Left ventricle myocardium inferior (tissue), 1 donor: ENCODE measurements around the gene SH3TC1. TPM values are rescaled to one million over a fixed set of nuclear protein-coding genes. Genes with fewer than 3 reads are reported as not detected.

Experiments used
- DNase-seq: peaks from one replicate; pipeline ENCODE4 v3.0.0-alpha.2; 2020
- H3K27ac ChIP-seq: fragments of 200-600 bp; replicated peaks from 2 replicates; pipeline ENCODE4 v1.8.0; 2021
- H3K27me3 ChIP-seq: fragments of 200-600 bp; 2 replicates; pipeline ENCODE4 v1.8.0; 2021; ENCODE audit warnings: low read depth
- H3K36me3 ChIP-seq: fragments of 200-600 bp; 2 replicates; pipeline ENCODE4 v1.8.0; 2021
- H3K4me1 ChIP-seq: fragments of 200-600 bp; 2 replicates; pipeline ENCODE4 v1.8.0; 2021
- H3K4me3 ChIP-seq: fragments of 200-600 bp; 2 replicates; pipeline ENCODE4 v1.8.0; 2021; ENCODE audit warnings: mild to moderate bottlenecking, moderate library complexity
- H3K9me3 ChIP-seq: fragments of 200-600 bp; replicated peaks from 2 replicates; pipeline ENCODE4 v1.8.0; 2021
- intact Hi-C: fragments of 100-400 bp; cut with micrococcal nuclease; formaldehyde crosslinking; loops from one replicate; pipeline ENCODE4 v1.11.0; 2022
- total RNA-seq: library from RNA; stranded (reverse); fragmentation: NEBNext Ultra II Directional; extraction: Animal tissue kit (Norgen Biotek cat#: 25700); gene quantifications from one replicate; pipeline ENCODE4 v1.2.1, GENCODE V29; 2021
- TF ChIP-seq, protein P1 (sequence below): fragments of 200-600 bp; IDR thresholded peaks from 2 replicates; pipeline ENCODE4 v1.8.0; 2021; ENCODE audit warnings: antibody characterized with exemption, mild to moderate bottlenecking, borderline replicate concordance
- donor health status: DM: no; HTN: yes; CAD: no; lungs with severe emphysema.

The SH3TC1 gene
- total RNA-seq, 1 donor from 2014 or later = 13.6 TPM

- no peaks in the 10 kb centered on the region for H3K9me3 ChIP-seq
- peaks cover 20% of the 10 kb centered on the region for H3K4me1 ChIP-seq
- H3K27ac ChIP-seq = no peak overlapping the region
- TF ChIP-seq, protein P1, sequence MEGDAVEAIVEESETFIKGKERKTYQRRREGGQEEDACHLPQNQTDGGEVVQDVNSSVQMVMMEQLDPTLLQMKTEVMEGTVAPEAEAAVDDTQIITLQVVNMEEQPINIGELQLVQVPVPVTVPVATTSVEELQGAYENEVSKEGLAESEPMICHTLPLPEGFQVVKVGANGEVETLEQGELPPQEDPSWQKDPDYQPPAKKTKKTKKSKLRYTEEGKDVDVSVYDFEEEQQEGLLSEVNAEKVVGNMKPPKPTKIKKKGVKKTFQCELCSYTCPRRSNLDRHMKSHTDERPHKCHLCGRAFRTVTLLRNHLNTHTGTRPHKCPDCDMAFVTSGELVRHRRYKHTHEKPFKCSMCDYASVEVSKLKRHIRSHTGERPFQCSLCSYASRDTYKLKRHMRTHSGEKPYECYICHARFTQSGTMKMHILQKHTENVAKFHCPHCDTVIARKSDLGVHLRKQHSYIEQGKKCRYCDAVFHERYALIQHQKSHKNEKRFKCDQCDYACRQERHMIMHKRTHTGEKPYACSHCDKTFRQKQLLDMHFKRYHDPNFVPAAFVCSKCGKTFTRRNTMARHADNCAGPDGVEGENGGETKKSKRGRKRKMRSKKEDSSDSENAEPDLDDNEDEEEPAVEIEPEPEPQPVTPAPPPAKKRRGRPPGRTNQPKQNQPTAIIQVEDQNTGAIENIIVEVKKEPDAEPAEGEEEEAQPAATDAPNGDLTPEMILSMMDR = no peak
- intact Hi-C loops = no loop called here
- no peak for DNase-seq
- H3K27me3 ChIP-seq = no peaks in the 10 kb centered on the region
- H3K36me3 ChIP-seq = peaks cover 35% of the 10 kb centered on the region
- no peak overlapping the region for H3K4me3 ChIP-seq
Measured at GRCh38 chr4:8217871-8218270, 18.8 kb downstream of the SH3TC1 start.

- no peak for DNase-seq
- peaks cover 40% of the 10 kb centered on the region for H3K36me3 ChIP-seq
- intact Hi-C loops = no loop called here
Measured at GRCh38 chr4:8218371-8219031, 19.4 kb downstream of the SH3TC1 start.

GRCh38 chr4:8219236-8219635 is 20.1 kb downstream of the SH3TC1 start:
- intact Hi-C loops = no loop called here
- no peak overlapping the region for H3K27ac ChIP-seq
- no peak overlapping the region for H3K4me3 ChIP-seq
- H3K27me3 ChIP-seq = no peaks in the 10 kb centered on the region
- no peaks in the 10 kb centered on the region for H3K9me3 ChIP-seq
- DNase-seq = no peak
- H3K36me3 ChIP-seq = peaks cover 40% of the 10 kb centered on the region
- TF ChIP-seq, protein P1 = no peak
- H3K4me1 ChIP-seq = peaks cover 17% of the 10 kb centered on the region

More at GRCh38 chr4:8218371-8219031, 19.4 kb downstream of the SH3TC1 start:
- Histone ChIP-seq H3K27ac (no peak overlapping the region), H3K9me3 (no peaks in the 10 kb centered on the region), H3K4me3 (no peak overlapping the region), H3K4me1 (peaks cover 20% of the 10 kb centered on the region), H3K27me3 (no peaks in the 10 kb centered on the region)
- TF ChIP-seq, protein P1 = no peak

- TF ChIP-seq, protein P1 = no peak
- Histone ChIP-seq H3K9me3 (no peaks in the 10 kb centered on the region), H3K36me3 (peaks cover 43% of the 10 kb centered on the region), H3K4me3 (no peak overlapping the region), H3K4me1 (peaks cover 6% of the 10 kb centered on the region), H3K27me3 (no peaks in the 10 kb centered on the region), H3K27ac (no peak overlapping the region)
- no peak for DNase-seq
- intact Hi-C loops = no loop called here
Measured at GRCh38 chr4:8220661-8221450, 21.8 kb downstream of the SH3TC1 start.

DNA sequence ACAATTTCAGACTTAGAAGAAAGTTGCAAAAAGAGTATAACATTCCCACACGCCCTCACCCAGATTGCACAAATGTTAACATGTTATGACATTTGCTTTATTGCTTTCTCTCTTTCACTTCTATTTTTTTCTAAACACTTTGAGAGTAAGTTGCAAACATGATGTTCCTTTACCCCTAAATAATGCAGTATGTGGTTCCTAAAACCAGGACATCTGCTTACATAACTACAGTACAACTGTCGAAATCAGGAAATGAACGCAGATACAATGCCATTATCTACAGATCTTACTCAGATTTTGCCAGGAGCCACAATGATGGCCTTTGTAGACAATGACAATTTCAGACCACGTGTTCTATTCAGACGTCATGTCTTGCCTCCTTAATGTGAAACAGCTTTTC is 22.4 kb downstream of the SH3TC1 start:
- intact Hi-C loops = no loop called here
- TF ChIP-seq, protein P1 = no peak
- H3K27me3 ChIP-seq = no peaks in the 10 kb centered on the region
- peak overlapping the region; percentile 45 for H3K27ac ChIP-seq
- H3K4me3 ChIP-seq = no peak overlapping the region
- H3K4me1 ChIP-seq = peaks cover 8% of the 10 kb centered on the region
- peaks cover 42% of the 10 kb centered on the region for H3K36me3 ChIP-seq
- no peak for DNase-seq
- no peaks in the 10 kb centered on the region for H3K9me3 ChIP-seq
